PC-9 (cell line): ENCODE data around the gene LY86.

Source experiments
- CTCF ChIP-seq: fragments of 200-600 bp; sonication (generic); conservative IDR thresholded peaks from 2 replicates; pipeline ENCODE4 v1.6.1; 2017; ENCODE audit warnings: mixed run types, antibody characterized with exemption, mild to moderate bottlenecking, moderate library complexity
- EZH2 ChIP-seq: fragments of 200-600 bp; sonication (generic); IDR thresholded peaks from 2 replicates; pipeline ENCODE4 v1.8.0; 2017; ENCODE audit warnings: antibody characterized with exemption, low read depth

- no peak for TF ChIP-seq CTCF
- TF ChIP-seq EZH2, result no peak
These were observed 90.3 kb downstream of the LY86 start for GRCh38 chr6:6678811-6679210.
